Measurements from ENCODE around the gene TEX38.

TEX38 gene

GRCh38 chr1:46657775-46658174 lies 13.9 kb upstream of the TEX38 start:
- no peak for TF ChIP-seq CTCF (IDR thresholded peaks at IDR 0.05)

DNA sequence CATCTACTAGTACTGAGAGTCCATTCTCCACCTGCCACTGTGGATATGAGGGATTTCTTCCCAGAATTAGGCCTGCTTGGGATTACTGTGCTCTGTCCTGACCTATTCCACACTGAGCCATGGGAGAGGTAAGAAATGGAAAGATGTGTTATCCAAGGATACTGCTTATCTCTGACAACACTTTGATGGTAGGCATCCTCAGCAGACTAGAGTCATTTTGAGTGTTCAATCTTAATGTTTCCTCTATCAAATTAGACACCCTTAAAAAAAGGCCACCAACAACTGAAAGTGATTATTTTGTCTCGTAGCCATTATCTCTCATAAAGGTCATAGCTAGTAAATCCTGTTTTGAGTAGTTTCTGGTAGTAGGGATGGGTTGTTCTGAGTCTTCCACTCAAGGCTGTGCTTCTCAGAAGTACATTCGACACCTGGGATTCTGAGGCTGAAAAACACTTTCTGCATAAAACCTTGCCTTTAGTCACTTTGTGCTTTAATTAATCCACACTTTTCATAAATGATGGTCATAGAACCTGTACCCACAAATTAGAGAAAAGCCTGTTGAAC lies 12.3 kb upstream of the TEX38 start:
- TF ChIP-seq CTCF (IDR thresholded peaks at IDR 0.05) = no peak

- no peak for TF ChIP-seq CTCF (IDR thresholded peaks at IDR 0.05)
Measured at GRCh38 chr1:46665983-46666382, 5.7 kb upstream of the TEX38 start.

- TF ChIP-seq CTCF (IDR thresholded peaks at IDR 0.05) = no peak
Measured at GRCh38 chr1:46667782-46668760, 3.6 kb upstream of the TEX38 start, which contains the start of gene ATPAF1. TSS of gene ATPAF1 (minus strand) at chr1:46668364. CDS start at chr1:46668322, 42 bp downstream.

- TF ChIP-seq CTCF (IDR thresholded peaks at IDR 0.05) = no peak
Measured at GRCh38 chr1:46670134-46670533, 1.5 kb upstream of the TEX38 start.

DNA sequence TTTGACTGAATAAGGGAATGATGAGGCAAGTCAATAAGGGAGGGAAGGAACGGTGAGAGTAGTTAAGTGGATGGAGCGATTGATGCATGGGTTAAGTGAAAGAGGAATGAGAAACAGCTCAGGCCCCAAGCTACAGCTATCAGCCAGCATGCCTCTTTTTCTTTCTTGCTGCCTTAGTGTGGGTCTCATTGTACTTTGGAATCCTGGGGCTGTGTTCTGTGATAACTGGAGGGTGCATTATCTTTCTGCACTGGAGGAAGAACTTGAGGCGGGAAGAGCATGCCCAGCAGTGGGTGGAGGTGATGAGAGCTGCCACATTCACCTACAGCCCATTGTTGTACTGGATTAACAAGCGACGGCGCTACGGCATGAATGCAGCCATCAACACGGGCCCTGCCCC lies 1.0 kb downstream of the TEX38 start:
- no peak for TF ChIP-seq CTCF (IDR thresholded peaks at IDR 0.05)

DNA sequence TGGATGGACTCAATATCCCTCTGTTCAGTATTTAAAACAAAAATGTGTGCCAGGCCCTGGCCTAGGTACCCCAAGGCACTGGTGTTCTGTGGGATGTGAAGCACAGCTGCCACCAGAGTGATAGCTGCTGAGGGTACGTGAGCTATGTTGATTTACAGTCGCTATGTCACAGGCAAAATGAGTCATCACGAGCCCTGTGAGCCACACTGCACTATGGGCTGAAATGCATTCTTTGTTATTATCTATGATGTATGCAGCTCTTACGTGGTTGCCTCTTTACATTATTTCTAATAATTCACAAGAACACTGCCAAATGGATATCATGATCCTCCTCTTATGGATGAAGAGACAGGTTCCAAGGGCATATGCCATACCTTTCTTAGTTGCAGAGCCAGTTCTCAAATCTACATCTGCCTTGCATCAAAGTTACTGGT lies 2.1 kb downstream of the TEX38 start:
- no peak for TF ChIP-seq CTCF (IDR thresholded peaks at IDR 0.05)

Measured in LNCAP (cell line).